ENCODE measurements around the gene SLC44A3.

- no peak for TF ChIP-seq CTCF (conservative IDR thresholded peaks at IDR 0.05 in 1 of 2, IDR thresholded peaks at IDR 0.05 in 1 of 2; ENCODE audit: low read depth in 1 of 2, low read length in 2 of 2)
- no peak for TF ChIP-seq EZH2 (IDR thresholded peaks at IDR 0.05; ENCODE audit: low read length, missing control alignments)
Measured at GRCh38 chr1:94921977-94922376, 101.8 kb downstream of the SLC44A3 start.
